ENCODE measurements around the gene HIBCH. TPM values are rescaled to one million over a fixed set of nuclear protein-coding genes. Genes with fewer than 3 reads are reported as not detected.

The HIBCH gene
- total and polyA plus RNA-seq, 2 of the 13 experiments (the other 11 are each of a cell fraction or from before 2014, with no cell fraction given) = 18.8 to 49.5 TPM

- TF ChIP-seq, protein P1, sequence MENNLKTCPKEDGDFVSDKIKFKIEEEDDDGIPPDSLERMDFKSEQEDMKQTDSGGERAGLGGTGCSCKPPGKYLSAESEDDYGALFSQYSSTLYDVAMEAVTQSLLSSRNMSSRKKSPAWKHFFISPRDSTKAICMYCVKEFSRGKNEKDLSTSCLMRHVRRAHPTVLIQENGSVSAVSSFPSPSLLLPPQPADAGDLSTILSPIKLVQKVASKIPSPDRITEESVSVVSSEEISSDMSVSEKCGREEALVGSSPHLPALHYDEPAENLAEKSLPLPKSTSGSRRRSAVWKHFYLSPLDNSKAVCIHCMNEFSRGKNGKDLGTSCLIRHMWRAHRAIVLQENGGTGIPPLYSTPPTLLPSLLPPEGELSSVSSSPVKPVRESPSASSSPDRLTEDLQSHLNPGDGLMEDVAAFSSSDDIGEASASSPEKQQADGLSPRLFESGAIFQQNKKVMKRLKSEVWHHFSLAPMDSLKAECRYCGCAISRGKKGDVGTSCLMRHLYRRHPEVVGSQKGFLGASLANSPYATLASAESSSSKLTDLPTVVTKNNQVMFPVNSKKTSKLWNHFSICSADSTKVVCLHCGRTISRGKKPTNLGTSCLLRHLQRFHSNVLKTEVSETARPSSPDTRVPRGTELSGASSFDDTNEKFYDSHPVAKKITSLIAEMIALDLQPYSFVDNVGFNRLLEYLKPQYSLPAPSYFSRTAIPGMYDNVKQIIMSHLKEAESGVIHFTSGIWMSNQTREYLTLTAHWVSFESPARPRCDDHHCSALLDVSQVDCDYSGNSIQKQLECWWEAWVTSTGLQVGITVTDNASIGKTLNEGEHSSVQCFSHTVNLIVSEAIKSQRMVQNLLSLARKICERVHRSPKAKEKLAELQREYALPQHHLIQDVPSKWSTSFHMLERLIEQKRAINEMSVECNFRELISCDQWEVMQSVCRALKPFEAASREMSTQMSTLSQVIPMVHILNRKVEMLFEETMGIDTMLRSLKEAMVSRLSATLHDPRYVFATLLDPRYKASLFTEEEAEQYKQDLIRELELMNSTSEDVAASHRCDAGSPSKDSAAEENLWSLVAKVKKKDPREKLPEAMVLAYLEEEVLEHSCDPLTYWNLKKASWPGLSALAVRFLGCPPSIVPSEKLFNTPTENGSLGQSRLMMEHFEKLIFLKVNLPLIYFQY (CRISPR knock-in tag; IDR thresholded peaks at IDR 0.05; ENCODE audit: borderline replicate concordance) = peak; percentile 94
- no peak for TF ChIP-seq PTBP1 (IDR thresholded peaks at IDR 0.05; ENCODE audit: low read depth, low read length, poor library complexity, severe bottlenecking)
- no peak; the same call in 1 of the 2 replicates for TF ChIP-seq ZNF138 (CRISPR knock-in tag; IDR thresholded peaks at IDR 0.05; ENCODE audit: low read depth)
- no peak; the same call in 1 of the 2 replicates for TF ChIP-seq ZNF724P (CRISPR knock-in tag; IDR thresholded peaks at IDR 0.05; ENCODE audit: borderline replicate concordance)
- TF ChIP-seq CCAR2 (optimal IDR thresholded peaks at IDR 0.05; ENCODE audit: low read depth, low read length) = no peak
- no peak for TF ChIP-seq SETDB1 (CRISPR knock-in tag; IDR thresholded peaks at IDR 0.05; ENCODE audit: borderline replicate concordance)
- TF ChIP-seq ASH2L (IDR thresholded peaks at IDR 0.05; ENCODE audit: insufficient read length, low read depth, low read length) = peak; percentile 83
- TF ChIP-seq TCF7 (IDR thresholded peaks at IDR 0.05; ENCODE audit: low read depth) = no peak
- no peak for TF ChIP-seq PAWR (CRISPR knock-in tag; IDR thresholded peaks at IDR 0.05; ENCODE audit: borderline replicate concordance)
- TF ChIP-seq, protein P2, sequence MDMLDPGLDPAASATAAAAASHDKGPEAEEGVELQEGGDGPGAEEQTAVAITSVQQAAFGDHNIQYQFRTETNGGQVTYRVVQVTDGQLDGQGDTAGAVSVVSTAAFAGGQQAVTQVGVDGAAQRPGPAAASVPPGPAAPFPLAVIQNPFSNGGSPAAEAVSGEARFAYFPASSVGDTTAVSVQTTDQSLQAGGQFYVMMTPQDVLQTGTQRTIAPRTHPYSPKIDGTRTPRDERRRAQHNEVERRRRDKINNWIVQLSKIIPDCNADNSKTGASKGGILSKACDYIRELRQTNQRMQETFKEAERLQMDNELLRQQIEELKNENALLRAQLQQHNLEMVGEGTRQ (IDR thresholded peaks at IDR 0.05; ENCODE audit: low read depth, low read length) = no peak
- TF ChIP-seq, protein P2 (CRISPR knock-in tag; IDR thresholded peaks at IDR 0.05; ENCODE audit: borderline replicate concordance) = no peak; the same call in 1 of the 2 replicates
- TF ChIP-seq POLR2AphosphoS5 (IDR thresholded peaks at IDR 0.05; ENCODE audit: low read depth, low read length) = peak; percentile 45; the same call in 1 of the 2 replicates
- peak; percentile 79; the same call in 1 of the 2 replicates for TF ChIP-seq ZNF160 (CRISPR knock-in tag; IDR thresholded peaks at IDR 0.05)
- TF ChIP-seq DRAP1 (CRISPR knock-in tag; IDR thresholded peaks at IDR 0.05) = no peak
- 0 out of 2 replicates have a peak, but pooled peaks have one; percentile 52 for TF ChIP-seq ZBTB2 (CRISPR knock-in tag; IDR thresholded peaks at IDR 0.05; ENCODE audit: low read depth)
- TF ChIP-seq, protein P3, sequence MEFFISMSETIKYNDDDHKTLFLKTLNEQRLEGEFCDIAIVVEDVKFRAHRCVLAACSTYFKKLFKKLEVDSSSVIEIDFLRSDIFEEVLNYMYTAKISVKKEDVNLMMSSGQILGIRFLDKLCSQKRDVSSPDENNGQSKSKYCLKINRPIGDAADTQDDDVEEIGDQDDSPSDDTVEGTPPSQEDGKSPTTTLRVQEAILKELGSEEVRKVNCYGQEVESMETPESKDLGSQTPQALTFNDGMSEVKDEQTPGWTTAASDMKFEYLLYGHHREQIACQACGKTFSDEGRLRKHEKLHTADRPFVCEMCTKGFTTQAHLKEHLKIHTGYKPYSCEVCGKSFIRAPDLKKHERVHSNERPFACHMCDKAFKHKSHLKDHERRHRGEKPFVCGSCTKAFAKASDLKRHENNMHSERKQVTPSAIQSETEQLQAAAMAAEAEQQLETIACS (CRISPR knock-in tag; IDR thresholded peaks at IDR 0.05) = 0 out of 2 replicates have a peak, but pooled peaks have one; percentile 46
- TF ChIP-seq GTF3A (CRISPR knock-in tag; conservative IDR thresholded peaks at IDR 0.05) = no peak; the same call in 1 of the 2 replicates
- TF ChIP-seq WIZ (CRISPR knock-in tag; IDR thresholded peaks at IDR 0.05) = no peak; the same call in 1 of the 2 replicates
Observed at GRCh38 chr2:190180313-190181122, 139.1 kb downstream of the HIBCH start (continued).
